GM19025 (cell line): Measurements from ENCODE around the gene GLCCI1.

Source experiments
- ATAC-seq: cut with Tn5 transposase; IDR thresholded peaks from one replicate; pipeline ENCODE4 v1.9.1; 2021; ENCODE audit warnings: mild to moderate bottlenecking, low read depth, moderate library complexity; ENCODE audit not compliant: unreplicated experiment

GLCCI1 gene

DNA sequence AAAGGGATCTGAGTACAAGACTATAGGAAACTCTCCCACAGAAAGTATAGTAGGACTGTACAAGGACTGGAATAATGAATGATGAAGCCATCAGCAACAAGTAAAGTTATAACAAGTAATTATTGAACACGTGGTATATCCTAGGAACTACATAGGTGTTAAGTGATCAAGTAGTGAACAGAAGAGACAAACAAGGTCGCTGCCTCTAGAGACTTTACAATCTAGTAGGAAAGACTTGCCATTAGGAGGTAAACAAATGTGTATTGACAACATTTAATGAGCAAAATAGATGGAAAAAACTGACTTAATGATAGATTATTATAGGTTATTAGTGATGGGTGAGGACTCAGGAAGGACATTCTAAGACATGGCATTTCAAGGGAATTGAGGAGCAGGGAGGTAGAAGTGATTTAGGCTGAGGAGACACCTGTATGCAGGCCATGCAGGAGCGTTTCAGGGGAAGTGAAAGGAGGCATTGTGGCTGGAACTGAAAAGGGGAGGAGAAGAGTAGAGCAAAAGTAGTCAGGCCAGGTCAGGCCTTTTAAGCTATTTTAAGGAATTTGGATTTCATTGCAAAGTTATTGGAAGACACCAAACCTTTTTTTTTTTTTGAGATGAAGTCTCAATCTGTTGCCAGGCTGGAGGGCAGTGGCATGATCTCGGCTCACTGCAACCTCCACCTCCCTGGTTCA lies 8.5 kb upstream of the GLCCI1 start:
- peak; percentile 89 for ATAC-seq

DNA sequence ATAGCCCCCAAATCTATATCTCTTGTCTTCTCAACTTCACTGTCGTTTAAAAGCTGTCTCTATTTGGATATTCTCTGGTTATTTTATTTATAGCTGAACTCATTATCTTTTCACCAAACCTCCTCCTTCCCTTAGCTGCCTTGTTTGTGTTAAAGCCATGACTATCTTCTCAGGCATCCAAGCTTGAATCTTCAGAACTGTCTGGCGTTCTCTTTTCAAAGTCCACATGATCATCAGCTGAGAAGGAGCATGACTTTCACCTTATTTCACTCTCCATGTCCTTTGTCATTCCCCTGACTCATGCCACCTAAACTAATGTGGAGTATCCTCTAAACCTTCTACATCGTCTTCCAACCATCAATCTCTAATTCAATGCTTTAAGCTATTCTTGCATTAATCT lies 5.7 kb upstream of the GLCCI1 start:
- no peak for ATAC-seq

DNA sequence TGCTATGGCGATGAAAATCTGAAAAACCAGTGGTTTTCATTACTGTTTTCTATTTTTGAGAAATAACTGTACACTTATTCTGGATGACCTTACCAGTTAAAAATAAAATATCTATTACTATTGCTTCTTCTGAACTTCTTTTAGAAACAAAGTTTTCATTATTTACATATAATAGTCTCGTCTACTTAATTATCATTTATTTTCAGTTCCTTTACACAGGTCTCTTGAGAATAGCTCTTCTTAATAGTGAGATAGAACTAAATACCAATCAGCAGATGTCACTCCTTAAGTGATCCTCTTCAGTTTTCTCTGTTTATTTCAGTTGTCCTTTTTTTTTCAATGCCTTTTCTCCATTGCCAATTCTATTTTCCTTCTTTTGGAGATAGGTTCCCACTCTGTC lies 4.3 kb upstream of the GLCCI1 start:
- ATAC-seq: no peak

DNA sequence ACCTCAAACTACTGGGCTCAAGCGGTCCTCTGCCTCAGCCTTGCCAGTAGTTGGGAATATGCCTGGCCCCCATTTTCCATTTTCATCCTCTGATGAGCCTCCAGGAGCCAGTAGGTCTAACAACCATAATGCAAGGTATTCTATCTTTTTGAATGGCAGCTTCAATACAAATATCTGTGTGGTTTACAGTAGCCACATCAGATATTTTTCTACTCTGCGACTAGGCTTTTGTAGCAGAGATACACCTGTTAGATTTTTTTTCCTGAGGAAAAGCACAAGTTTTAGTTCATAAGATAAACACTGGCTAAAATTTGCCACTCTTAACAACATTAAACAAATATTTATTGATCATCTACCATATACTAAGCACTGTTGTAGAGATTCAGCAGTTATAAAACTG lies 3.9 kb upstream of the GLCCI1 start:
- ATAC-seq: no peak

DNA sequence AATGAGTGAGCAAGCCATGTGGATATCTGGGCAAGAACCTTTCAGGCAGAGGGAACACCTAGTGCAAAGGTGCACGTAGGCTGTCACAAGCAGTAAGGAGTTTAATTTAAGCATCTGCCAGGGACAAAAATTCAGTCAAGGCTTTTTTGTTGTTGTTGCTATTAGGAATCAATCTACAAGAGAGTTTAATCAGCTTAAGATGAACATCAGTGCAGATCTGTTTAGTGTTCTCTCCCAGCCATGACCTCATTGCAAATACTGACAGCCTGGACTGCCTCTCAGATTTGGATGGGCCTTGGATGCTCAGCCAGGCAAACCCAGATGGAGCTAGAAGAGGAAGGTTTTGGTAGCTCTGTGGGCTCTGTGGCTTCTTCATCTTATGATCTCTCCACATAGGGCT lies 3.3 kb upstream of the GLCCI1 start:
- ATAC-seq: no peak

DNA sequence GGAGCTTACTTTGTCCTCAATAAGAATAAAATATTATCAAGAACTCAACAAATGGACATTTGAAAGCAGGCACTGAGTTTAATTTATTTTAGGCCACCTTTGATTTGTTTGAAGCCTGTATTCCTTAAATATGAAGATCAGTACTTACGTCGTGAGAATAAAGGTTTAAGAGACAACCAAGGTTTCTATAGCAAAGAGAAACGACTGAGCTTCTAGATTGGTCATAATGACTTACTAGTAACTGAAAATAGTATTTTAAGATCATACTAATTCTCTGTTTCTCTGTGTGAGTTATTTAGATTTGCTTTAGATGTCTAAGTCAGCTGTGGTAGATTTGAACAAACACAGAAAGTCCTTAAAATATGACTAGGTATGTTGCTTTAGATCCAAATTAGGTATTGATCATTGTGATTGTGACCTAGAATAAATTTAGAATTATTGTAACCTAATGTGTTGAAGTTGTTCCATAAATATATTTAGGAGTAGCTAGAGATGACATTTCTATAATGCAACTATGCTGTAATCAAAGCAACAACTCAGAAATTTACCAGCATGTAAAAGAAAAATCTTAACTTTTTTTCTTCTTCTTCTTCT lies 2.4 kb upstream of the GLCCI1 start:
- ATAC-seq: no peak

DNA sequence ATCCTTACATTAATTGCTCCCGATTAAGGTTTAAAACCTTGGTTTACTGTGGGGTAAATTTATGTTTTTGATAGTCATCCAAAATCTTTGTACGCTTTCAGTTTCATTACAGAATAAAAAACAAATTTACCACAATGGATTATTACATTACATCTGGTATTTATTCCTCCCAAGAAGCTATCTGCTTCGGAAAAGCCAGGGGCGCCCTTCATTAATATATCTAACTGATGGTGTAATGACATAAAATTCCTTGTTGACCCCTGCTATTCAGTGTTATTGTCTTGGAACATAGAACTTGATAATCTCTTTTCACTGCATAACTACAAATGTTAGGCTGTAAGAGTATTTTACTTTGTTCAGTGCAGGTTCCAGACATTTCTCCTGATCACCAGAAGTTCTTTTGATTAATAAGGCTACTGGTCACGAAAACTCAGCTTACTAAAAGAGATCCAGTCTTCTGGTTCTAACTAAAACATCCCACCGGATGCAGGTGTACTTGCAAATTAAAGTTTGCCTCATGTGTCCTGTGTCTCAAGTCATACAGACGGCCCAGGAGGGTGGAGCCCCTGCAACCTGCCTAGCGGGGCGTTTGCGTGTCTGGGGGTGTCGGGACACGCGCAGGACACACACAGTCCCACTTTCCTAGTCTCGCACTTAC lies 581 bp upstream of the GLCCI1 start:
- ATAC-seq: no peak

DNA sequence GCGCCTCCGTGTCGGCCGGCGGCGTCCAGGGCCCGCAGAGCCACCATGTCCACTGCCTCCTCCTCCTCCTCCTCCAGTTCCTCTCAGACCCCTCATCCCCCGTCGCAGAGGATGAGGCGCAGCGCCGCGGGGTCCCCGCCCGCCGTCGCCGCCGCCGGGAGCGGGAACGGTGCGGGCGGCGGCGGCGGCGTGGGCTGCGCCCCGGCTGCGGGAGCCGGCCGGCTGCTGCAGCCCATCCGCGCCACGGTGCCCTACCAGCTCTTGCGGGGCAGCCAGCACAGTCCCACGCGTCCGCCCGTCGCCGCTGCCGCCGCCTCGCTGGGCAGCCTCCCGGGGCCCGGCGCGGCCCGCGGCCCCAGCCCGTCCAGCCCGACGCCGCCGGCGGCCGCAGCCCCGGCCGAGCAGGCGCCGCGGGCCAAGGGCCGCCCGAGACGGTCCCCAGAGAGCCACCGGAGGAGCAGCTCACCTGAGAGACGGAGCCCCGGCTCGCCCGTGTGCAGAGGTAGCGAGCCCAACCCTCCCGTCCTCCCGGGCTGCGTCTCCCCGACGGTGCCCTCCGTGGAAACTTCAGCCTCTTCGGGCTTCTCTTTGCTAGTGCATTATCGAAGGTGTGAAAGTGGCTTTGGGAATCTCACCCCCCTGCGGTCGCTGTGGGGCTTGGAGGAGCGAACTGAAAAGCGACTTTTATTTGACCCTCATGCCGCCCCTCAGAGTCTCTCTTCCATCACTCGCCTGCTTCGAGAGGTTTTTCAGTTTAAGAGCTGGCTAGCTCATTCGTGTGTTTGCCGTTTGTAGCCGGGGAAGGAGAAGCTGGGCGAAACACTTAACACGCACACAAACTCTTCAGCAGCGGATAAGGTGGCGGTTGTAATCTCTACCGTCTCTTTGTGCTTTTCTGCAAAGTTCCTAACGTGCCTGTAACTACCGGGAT lies 975 bp downstream of the GLCCI1 start:
- ATAC-seq: peak; percentile 1

DNA sequence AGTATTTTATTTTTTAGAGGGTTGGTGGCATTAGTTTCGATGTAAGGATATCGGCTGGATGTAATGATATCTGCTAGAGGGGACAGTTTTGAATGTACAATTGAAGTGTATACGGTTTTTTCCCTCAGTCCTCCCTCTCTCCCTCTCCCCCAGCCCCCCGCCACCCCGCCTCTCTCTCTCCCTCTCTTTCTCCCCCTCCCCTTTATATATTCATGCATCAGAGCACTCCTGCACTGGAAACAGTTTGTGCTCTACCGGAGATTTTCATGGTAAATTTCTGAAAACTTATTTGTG lies 1.6 kb downstream of the GLCCI1 start:
- ATAC-seq: no peak

DNA sequence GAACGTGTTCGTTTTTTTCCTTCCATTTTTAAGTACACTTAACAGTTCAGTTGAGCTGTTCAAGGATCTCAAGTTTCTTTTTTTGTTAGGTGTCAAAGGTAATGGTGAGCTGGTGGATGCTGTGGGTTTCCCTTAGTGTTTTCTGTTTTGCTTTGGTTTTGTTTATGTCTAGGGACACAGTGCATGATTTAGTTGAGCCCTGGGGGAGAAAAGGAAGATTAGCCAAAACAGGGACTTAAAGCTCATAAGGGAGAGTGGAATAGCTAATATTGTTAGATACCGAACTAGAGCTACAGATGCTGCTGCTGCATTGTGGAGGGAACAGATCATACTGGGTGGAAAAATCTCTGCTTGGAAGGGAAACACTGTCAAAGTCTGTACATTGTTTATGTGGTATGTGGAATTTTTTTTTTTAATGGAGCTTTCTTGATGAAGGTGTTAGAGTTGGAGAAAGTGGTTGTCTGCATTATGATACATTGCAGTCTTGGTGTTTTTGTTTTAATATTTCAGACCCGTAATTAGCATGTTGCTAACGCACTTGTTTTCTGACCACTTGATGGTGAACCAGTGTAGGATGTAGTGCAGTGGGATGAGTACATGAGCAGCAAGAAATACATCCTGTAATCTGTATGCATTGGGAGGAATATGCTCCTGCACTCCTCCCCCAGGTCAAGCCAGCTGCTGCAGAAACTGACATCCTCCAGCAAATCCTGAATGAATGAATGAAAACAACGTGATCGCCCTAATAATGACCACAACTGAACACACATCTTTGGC lies 2.1 kb downstream of the GLCCI1 start:
- no peak for ATAC-seq

DNA sequence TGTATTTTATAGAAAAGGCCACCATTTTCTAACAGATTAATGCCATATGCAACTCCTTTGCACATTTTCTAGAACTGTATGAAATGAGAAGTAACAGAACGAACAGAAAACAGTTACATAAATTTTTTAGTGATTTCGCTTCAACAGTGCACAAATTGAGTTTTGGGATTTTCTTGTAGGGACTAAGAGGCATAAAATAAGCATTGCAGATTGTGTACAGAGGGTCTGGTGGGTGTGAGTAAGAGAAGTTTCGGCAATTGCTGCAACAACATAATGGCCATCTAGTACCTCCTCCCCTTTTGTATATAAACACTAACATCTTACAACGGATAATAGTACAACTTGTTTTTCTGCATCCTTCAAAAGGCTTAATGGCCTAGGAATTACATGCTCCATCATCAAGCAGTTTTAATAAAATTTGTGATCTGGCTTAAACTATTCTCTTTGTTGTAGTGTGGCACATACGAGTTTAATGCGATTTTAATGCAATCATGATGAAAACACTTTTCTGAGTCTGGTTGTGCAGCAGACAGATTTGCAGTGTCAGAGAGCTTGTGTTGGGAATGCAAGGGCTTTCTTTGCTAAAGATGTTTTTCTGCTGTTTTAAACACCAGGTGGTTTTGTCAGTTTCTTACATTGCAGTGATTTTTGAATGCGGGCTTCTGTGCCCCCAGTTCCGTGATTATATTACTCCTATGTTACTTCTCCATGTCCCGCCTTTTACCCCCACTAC lies 2.9 kb downstream of the GLCCI1 start:
- no peak for ATAC-seq

DNA sequence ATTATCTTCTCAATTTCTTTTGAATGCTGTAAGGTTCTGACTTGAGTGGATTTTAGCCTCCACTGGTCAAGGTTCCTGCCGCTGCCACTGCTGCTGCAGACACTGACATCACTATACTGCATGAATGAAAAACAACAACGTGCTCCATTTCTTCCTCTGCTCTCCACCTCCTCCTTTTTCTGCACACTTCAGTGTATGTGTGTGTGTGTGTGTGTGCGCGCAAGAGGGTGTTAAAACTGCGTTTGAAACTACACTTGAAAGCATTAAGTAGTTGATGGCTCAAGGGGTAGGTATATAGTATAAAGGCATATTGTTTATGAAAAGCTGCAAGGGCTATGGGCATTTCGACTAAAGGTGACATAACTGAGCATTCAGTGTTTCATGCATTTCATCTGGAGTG lies 3.5 kb downstream of the GLCCI1 start:
- ATAC-seq: no peak

DNA sequence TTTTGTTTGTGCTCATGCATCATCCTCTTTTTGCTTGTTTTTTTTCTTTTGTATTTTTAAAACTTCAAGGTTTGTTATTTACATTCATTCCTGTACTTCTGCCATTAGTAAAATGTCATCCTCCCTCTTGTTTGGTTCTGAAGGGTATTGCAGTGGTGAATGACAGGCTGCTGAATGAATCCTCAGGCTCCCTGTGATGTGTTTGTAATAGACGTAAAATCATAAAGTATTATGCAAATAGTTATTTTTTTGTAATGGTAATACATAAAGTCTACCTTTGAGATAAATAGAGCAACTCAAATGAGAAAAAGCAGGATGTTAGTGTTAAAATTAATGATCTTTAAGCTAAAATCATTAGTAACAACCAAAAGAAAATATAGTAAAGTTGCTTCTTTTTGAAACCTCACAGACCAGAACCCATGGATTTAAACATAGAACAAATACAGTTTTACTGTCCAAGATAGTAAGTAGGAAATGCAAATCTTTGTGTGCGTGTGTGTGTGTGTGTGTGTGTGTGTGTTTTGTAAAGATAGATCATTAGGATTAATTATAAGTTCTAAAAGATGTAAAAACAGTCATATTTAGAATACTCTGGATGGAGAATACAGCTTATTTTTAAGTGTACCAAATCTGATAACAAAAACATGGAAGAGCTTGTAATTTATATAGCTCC lies 4.5 kb downstream of the GLCCI1 start:
- no peak for ATAC-seq

DNA sequence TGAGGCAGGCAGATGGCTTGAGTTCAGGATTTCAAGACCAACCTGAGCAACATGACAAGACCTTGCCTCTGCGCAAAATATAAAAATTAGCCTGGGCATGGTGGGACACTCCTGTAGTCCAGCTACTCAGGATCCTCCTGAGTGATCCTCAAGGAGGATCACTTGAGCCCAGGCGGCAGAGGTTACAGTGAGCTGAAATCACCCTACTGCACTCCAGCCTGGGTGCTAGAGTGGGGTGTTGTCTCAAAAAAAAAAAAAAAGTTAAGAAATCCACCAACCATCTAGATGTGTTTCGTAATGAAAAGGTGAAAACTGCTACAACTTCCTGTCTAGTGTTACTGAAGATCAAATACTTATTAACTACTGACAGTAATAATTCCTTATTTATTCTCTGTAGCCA lies 8.1 kb downstream of the GLCCI1 start:
- no peak for ATAC-seq

DNA sequence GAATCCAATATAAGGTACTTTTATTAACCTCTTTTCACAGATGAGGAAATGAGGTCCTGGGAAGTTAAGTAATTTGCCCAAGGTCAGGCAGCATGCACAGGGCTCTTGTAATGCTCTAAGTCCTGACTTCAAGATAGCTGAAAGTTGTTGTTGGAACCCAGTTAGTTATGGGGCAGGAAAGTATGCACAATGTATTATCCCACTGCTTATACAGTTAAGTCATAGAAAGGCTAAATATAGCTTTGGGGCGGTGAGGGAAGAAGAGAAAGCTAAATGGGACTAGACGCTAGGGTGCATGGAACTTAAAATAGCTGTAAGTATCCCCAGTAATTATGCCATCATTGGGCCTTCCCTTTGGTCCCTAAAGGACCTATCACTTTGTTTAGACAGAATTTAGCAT lies 9.2 kb downstream of the GLCCI1 start:
- ATAC-seq: no peak

DNA sequence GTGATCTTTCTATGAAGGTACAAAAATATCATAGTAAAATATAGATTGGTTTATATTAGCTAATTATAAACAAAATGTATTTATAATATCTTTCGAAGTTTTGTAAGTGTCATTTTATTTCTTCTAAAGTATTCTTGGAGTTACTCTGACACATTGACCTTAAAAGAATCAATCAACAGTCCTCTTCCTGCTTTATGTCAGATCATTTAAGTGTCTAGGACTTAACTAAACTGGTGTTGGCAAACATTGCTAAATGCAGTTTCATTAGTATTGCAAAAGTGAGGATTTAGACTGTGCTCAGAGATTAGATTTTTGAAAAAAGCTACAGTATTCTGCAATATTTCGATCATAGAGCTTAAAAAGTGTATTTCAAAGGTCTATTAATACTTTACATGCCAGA lies 10.3 kb downstream of the GLCCI1 start:
- ATAC-seq: no peak

DNA sequence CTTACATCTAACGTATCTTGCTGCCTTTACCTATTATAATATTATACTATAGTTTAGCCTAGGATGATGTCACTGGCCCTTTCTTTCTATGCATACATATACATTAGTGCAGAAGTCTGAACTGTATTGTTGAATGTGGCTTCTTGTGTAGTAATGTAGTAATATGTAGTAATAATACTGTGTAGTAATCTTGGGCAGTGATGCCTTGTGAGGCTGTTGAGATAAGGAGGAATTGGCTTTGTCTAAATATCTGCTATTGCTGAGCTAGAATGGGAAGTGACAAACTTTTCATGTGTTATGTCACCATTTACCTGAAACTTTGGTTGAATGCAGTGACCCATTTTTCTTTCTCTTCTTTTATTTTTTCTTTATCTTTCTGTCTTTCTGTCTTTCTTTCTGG lies 11.0 kb downstream of the GLCCI1 start:
- ATAC-seq: no peak

DNA sequence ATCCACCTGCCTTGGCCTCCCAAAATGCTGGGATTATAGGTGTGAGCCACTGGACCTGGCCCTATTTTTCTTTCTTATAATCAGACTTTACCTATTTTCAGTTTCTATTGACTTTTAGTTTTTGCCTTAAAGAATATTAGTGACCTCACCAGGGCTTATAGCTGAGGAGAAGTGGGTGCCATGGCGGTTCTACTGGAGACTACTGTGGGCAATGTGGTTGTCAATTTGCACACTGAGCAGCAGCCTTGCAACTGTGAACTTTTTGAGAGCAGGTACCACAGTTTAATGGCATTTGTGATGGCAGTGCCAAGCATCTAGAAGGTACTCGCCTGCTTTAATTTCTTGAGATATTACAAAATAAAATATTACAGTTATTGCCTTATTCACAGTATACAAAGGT lies 11.5 kb downstream of the GLCCI1 start:
- ATAC-seq: no peak

DNA sequence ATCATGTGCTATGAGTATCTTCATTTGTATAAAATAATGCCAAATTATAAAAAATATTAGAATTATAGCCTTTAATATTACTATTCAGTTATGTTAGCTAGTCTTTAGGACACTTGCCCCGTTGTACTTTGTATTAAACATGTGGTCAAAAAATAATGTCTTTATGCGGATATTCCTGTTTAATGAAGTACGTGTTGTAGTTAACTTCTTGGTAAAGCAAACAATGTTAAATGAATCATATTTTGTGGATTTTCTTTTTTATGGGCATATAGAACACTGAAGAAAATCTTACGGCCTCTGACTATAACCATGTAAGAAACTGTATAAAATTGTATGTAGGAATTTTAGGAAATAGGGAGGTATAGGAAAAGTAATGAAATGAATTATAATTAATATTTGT lies 14.3 kb downstream of the GLCCI1 start:
- ATAC-seq: no peak
